HG03457 (cell line): Measurements from ENCODE around the gene ADAMTS4.
A peak's percentile ranks its signal among the peaks of the same experiment; 100 is the strongest.
"Not testable (repeated sequence)": the region's sequence is repeated elsewhere in the genome, so short reads cannot be mapped to it uniquely, and the experiment has no call there.

Source experiments
- ATAC-seq: cut with Tn5 transposase; IDR thresholded peaks from one replicate; pipeline ENCODE4 v1.9.1; 2021; ENCODE audit warnings: moderate number of reproducible peaks; ENCODE audit not compliant: unreplicated experiment

The ADAMTS4 gene, protein sequence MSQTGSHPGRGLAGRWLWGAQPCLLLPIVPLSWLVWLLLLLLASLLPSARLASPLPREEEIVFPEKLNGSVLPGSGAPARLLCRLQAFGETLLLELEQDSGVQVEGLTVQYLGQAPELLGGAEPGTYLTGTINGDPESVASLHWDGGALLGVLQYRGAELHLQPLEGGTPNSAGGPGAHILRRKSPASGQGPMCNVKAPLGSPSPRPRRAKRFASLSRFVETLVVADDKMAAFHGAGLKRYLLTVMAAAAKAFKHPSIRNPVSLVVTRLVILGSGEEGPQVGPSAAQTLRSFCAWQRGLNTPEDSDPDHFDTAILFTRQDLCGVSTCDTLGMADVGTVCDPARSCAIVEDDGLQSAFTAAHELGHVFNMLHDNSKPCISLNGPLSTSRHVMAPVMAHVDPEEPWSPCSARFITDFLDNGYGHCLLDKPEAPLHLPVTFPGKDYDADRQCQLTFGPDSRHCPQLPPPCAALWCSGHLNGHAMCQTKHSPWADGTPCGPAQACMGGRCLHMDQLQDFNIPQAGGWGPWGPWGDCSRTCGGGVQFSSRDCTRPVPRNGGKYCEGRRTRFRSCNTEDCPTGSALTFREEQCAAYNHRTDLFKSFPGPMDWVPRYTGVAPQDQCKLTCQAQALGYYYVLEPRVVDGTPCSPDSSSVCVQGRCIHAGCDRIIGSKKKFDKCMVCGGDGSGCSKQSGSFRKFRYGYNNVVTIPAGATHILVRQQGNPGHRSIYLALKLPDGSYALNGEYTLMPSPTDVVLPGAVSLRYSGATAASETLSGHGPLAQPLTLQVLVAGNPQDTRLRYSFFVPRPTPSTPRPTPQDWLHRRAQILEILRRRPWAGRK

GRCh38 chr1:161198897-161199431 lies at the start of gene ADAMTS4:
ADAMTS4 (minus strand) TSS chr1:161199054; CDS start chr1:161198627, 427 bp downstream.
- ATAC-seq = no peak

- ATAC-seq = no peak
Observed at GRCh38 chr1:161244888-161245287, 46.0 kb upstream of the ADAMTS4 start.

DNA sequence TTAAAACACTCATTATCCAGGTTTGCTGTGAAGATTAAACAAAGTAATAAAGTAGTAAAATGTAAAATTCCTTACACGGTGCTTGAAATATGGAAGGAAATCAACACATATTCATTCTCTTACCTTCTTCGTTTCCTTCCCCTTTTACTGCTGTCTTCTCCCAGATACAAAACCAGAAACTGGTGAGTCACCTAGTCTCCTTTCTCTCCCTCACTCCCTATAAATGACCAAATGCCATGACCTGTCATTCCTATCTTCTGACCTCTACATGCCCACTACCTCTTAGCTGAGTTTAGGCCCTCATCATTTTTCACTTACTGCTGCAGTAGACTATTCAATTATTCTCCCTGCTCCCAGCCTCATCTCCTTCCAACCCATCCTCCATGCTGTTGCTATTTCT lies 43.5 kb upstream of the ADAMTS4 start:
- ATAC-seq = no peak

GRCh38 chr1:161241682-161242081 lies 42.8 kb upstream of the ADAMTS4 start:
- ATAC-seq = no peak

- ATAC-seq = no peak
Observed at GRCh38 chr1:161238039-161238473, 39.2 kb upstream of the ADAMTS4 start, which contains the start of gene NR1I3. NR1I3 (minus strand) TSS chr1:161238203; CDS start chr1:161236565, 1,638 bp downstream.

- ATAC-seq = no peak
Observed at GRCh38 chr1:161235957-161236775, 37.3 kb upstream of the ADAMTS4 start.

DNA sequence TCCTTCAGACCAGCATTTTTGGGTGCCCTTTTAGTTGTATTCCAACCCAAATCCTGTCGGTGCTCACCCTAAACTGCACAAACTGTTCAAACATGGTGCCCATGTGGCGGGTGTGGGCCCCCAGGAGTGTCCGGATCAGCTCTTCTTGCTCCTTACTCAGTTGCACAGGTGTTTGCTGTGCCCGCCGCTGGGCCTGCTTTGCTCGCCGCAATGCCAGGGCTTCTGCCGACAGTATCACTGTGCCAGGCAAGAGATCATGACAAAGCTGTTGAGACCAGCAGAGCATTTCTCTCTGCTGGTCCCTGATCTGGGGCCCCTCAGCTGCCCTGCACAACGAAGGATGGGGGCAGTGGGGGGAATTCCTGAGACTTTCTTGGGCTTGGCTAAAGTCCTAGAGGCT lies 34.2 kb upstream of the ADAMTS4 start:
- ATAC-seq = no peak

DNA sequence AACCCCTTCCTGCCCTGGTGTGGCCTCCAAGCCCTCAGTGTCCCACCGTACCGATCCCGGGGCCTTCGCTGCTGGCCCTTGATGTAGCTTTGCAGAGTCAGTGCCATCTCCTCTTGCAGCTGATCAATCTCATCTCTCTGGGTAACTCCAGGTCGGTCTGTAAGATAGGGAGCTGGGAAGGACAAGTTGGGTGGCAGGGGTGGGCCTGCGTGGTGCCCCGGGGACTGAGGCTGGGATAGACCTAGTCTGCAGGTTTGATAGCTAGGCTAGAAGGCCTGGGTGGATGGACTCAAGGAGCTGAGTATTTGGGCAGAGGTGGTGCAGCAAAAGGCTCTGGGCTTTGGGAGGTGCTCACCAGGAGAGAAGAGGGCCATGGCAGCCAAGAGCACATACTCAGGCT lies 31.9 kb upstream of the ADAMTS4 start:
- ATAC-seq = no peak

DNA sequence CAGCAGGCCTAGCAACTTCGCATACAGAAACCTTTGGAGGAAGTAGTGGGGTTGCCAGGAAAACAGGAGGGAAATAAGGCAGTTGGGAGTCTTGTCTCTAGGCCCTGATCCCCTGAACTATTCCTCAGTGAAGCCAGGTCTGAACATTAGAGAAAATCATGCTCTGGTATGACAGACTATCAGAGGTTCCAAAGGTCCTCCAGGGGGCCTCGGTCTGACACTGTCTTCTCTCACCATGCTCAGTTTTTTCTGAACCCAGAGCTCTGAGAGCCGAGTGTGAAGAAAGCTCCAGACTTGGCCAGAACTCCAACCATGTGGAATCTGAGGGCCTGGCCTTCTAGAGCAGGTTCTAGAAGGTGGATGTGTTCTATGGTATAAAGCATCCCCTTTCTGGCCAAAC lies 31.0 kb upstream of the ADAMTS4 start:
- ATAC-seq = no peak

GRCh38 chr1:161228032-161228431 lies 29.2 kb upstream of the ADAMTS4 start:
- ATAC-seq = no peak

DNA sequence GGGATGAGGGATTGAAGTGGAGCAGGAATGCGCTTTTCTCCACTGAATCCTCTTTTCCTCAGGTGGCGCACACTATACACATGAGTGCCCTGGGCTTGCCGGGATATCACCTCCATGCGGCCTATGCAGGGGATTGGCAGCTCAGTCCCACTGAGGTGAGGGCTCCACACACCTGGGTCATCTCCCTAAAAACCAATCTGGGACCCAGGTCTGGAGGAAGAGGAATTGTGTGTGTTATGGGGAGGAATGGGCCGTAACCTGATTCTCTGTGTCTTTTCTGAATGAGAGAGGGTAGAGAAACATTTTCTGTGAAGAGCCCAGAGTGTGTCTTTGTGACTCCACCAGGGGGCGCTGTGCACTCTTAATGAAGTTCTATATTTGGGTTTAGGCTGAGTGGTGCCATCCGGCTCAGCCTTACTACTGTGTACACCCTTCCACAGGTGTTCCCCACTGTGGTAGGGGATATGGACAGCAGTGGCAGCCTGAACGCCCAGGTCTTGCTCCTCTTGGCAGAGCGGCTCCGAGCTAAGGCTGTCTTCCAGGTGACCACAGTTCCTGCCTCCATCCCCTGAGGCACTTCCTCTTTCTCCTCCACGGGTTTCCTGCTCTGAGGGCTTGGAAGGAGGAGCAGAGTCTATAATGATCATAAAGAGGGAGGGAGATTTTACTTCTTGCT lies 28.5 kb upstream of the ADAMTS4 start:
- no peak for ATAC-seq

DNA sequence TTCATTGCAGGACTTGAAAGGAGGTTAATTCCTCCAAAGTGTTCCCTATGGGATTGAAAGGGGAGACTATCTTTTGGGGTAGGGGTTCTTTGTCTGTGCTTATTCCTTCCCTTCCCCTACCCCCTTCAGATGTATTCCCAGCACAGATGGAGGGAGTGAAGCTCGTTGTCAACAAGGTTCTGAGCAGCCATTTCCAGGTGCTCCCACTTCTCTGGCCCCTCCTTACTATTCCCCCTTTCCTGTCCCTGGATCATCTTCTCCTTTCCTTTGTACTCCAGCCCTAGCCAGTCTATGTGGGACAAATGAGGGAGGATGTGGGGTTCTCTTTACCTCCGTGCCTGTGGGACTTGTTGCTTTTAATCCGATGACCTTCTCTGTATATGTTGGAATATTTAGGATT lies 27.9 kb upstream of the ADAMTS4 start:
- ATAC-seq = no peak

DNA sequence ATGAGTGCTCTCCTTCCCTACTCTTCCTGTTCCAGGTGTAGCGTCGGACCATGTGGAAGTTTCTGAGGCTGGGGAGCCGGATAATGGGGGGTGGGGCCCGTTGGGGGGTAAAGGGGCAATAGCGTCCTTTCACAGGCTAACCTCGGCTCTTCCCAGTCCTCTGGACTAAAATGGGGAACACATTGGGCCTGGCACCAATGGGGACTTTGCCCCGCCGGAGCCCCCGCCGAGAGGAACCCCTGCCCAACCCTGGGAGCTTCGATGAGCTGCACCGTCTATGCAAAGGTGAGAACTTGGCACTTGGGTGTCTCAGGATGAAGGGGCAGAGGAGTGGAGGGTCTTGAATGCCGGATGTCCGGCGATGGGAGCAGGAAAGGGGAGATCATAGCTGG lies 27.5 kb upstream of the ADAMTS4 start:
- ATAC-seq = no peak

DNA sequence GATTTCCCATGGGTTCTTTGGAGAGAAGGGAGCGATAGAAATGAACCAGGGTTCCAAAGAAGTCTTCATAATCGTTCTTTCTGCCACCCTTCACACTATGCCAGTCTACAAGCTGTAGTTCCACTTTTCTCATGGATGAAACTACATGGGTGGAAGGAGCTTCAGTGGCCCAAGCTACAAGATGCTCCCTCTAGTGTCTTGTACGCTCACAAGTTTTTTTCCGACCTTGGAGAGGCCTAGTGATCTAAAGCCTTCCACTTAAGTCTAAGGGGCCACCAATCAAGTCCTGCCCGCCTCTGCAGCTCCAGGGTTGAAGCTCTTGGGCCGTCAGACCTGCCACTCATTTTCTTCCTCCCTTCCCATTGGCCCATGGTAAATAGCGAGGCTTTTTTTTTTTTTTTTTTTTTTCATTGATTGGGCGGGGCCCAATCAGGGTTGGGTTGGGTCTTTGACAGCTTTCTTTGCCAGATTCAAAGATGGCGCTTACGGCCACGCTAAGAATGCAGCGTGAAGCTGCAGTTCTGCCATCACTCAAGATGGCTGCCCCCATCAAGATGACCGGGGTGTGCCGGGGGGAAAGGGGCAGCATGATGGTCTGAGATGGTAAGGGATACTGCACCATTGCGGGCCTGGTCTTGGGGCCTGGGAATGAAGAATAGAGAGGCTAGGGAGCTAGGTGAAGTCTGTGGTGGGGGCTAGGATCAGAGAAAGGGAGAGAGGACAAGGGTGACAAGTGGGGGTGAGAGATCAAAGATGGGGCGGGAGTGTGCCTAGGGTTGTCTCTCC lies 26.9 kb upstream of the ADAMTS4 start, which contains the start of gene TOMM40L:
Gene TOMM40L, plus strand, starts transcription at position 527 of the 786 bp plus-strand sequence. CDS start 430 bp downstream, outside the sequence.
- ATAC-seq = peak; percentile 86

GRCh38 chr1:161225178-161225533 lies 26.3 kb upstream of the ADAMTS4 start:
- ATAC-seq = no peak

DNA sequence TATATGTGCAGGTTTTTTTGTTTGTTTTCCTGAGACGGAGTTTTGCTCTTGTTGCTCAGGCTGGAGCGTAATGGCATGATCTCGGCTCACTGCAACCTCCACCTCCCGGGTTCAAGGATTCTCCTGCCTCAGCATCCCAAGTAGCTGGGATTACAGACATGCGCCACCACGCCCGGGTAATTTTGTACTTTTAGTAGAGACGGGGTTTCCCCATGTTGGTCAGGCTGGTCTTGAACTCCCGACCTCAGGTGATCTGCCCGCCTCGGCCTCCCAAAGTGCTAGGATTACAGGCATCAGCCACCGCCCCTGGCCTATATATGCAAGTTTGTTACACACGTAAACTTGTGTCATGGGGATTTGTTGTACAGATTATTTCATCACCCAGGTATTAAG lies 25.8 kb upstream of the ADAMTS4 start:
- not testable (repeated sequence) for ATAC-seq

DNA sequence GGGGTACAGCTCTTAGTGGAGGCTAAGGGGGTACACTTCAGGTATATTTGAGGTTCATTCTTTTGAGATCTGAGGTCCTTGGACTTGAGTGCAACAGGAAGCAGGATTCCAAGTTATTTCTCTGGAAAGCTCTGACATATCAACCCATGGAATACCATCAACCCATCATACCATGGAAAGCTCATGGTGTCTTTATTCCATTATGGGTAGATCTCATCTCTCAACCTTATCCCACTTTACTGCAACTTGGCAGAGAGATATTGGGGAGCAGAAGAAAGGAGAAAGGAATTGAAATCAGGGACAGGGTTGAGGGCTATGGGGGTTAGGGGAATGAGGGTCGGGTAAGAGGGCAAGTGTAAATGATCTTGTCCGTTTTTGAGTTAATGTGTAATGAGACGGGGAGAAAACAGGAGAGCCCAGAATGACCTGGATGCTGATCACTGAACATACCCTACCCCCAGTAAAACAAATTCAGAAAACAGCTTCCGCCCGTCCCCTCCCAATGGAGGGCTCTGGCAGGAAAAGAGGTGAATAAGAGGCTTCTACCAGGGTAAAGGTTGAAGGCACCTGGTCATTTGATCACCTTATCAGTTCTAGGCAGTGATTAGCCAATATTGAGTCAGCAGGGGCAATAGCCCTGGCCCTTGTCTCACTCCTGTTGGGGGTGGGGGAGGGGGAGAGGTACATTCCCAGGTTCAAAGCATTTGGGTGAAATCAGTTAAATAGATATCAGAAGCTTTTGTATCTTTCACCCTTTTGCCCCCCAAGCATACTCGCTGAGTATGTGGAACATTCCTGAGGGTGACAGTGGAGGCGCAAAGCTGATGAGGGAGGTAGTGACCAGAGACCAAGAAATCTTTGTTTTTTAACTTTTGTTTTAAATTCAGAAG lies 25.2 kb upstream of the ADAMTS4 start:
- no peak for ATAC-seq
